Transverse colon (tissue), 4 donors: ENCODE data around the gene OR52I2. TPM values are rescaled to one million over a fixed set of nuclear protein-coding genes. Genes with fewer than 3 reads are reported as not detected.

Source experiments
- DNase-seq: peaks from one replicate; pipeline ENCODE4 v3.0.0-alpha.2; 2019
- H3K27ac ChIP-seq, 4 donors: fragments of 200-600 bp; sonication (generic); 2 replicates each; pipeline ENCODE4 v1.5.1; 2016 to 2018; ENCODE audit warnings: inconsistent platforms in 4 of 4
- H3K27me3 ChIP-seq: fragments of 200-600 bp; sonication (generic); 2 replicates; pipeline ENCODE4 v1.5.1; 2017; ENCODE audit warnings: inconsistent platforms
- H3K36me3 ChIP-seq, 4 donors: fragments of 200-600 bp; sonication (generic); 2 replicates each; pipeline ENCODE4 v1.5.1; 2017 to 2019; ENCODE audit warnings: inconsistent platforms in 4 of 4
- H3K4me1 ChIP-seq, 4 donors: fragments of 200-600 bp; sonication (generic); 2 replicates each; pipeline ENCODE4 v1.5.1; 2017 to 2020; ENCODE audit warnings: inconsistent platforms in 4 of 4
- H3K4me3 ChIP-seq, 4 donors: fragments of 200-600 bp; sonication (generic); 1 replicate in 1 of 4; 2 replicates in 3 of 4; pipeline versions ENCODE4 v1.5.1 to v1.6.1; 2017 to 2019; ENCODE audit warnings: inconsistent platforms in 4 of 4
- H3K9me3 ChIP-seq, 2 donors: fragments of 200-600 bp; sonication (generic); 2 replicates each; pipeline ENCODE4 v1.5.1; 2017 to 2019; ENCODE audit warnings: inconsistent platforms in 2 of 2
- EP300 ChIP-seq: sonication (generic); formaldehyde crosslinking; IDR thresholded peaks from one replicate; pipeline ENCODE4 v1.6.1; 2017; ENCODE audit warnings: antibody characterized with exemption, low read depth
- POLR2A ChIP-seq: fragments of 450-650 bp; IDR thresholded peaks from one replicate; pipeline ENCODE4 v1.6.1; 2016; ENCODE audit warnings: antibody characterized with exemption, mild to moderate bottlenecking, moderate library complexity
- POLR2AphosphoS5 ChIP-seq, 3 donors: sonication (generic); formaldehyde crosslinking; IDR thresholded peaks; one replicate each; pipeline ENCODE4 v1.6.1; 2016; ENCODE audit warnings: antibody characterized with exemption in 3 of 3
- WGBS, 2 donors: methylation state at CpG; one replicate each; pipeline ENCODE4 v1.1.5; 2018; ENCODE audit warnings: low coverage in 1 of 2; 5-methylcytosine and 5-hydroxymethylcytosine counted together
- in situ Hi-C, 4 donors: fragments of 200-750 bp; cut with MboI; loops; one replicate each; pipeline versions ENCODE4 v1.15.0 to v1.15.1; 2017; ENCODE audit warnings: low sequenced_read_pairs in 3 of 4, low pct_ligation_motif_present in 1 of 4, low pct_unique_long_range_greater_than_20kb in 1 of 4
- intact Hi-C: fragments of 100-400 bp; cut with DNase I; formaldehyde crosslinking; loops from one replicate; pipeline ENCODE4 v1.15.1; 2023; ENCODE audit warnings: low total_unique reads
- total RNA-seq, 4 donors: library from RNA; depleted of rRNA; stranded (reverse); fragments of >200 nt; gene quantifications; one replicate each; pipeline ENCODE4 v1.1.0, GENCODE V29; 2016
- TF ChIP-seq, protein P1 (sequence below), 5 experiments: fragments of 200-600 bp in 3 of 5; fragments of 450-650 bp in 2 of 5; sonication (generic) in 3 of 5; IDR thresholded peaks; 1 replicate in 2 of 5; 2 replicates in 3 of 5; pipeline ENCODE4 v1.5.1; 2016 to 2017; ENCODE audit warnings: antibody characterized with exemption in 5 of 5, inconsistent platforms in 3 of 5, mild to moderate bottlenecking in 2 of 5, moderate library complexity in 1 of 5

The OR52I2 gene
- total RNA-seq, 4 donors from 2014 or later = not detected

GRCh38 chr11:4607096-4607495 lies 25.6 kb downstream of the OR52I2 start:
- WGBS, 2 donors = 9 to 29% methylated on average over 4 to 6 of the region's 6 CpGs
- Histone ChIP-seq H3K9me3 (no peaks in the 10 kb centered on the region), H3K4me1 (peaks cover 0 to 31% (median 19%) of the 10 kb centered on the region in 4 donors), H3K27ac (peak overlapping the region; percentile 88 to 93 (median 92)), H3K27me3 (no peaks in the 10 kb centered on the region), H3K4me3 (peak overlapping the region; percentile 41 to 93 (median 56)), H3K36me3 (peaks cover 0 to 11% (median 4%) of the 10 kb centered on the region in 4 donors)
- in situ Hi-C loops (no loop called here), intact Hi-C loops (no loop called here)
- DNase-seq = no peak
- no peak for TF ChIP-seq EP300
- TF ChIP-seq, protein P1, sequence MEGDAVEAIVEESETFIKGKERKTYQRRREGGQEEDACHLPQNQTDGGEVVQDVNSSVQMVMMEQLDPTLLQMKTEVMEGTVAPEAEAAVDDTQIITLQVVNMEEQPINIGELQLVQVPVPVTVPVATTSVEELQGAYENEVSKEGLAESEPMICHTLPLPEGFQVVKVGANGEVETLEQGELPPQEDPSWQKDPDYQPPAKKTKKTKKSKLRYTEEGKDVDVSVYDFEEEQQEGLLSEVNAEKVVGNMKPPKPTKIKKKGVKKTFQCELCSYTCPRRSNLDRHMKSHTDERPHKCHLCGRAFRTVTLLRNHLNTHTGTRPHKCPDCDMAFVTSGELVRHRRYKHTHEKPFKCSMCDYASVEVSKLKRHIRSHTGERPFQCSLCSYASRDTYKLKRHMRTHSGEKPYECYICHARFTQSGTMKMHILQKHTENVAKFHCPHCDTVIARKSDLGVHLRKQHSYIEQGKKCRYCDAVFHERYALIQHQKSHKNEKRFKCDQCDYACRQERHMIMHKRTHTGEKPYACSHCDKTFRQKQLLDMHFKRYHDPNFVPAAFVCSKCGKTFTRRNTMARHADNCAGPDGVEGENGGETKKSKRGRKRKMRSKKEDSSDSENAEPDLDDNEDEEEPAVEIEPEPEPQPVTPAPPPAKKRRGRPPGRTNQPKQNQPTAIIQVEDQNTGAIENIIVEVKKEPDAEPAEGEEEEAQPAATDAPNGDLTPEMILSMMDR (IDR thresholded peaks at IDR 0.05) = no peak
- TF ChIP-seq POLR2AphosphoS5 (IDR thresholded peaks at IDR 0.05) = no peak
- TF ChIP-seq POLR2A = no peak

GRCh38 chr11:4607781-4608666 lies 26.5 kb downstream of the OR52I2 start, which contains the start of gene TRIM68:
Gene TRIM68, minus strand, starts transcription at chr11:4608231. Its CDS starts 2,727 bp downstream, at chr11:4605504.
- TF ChIP-seq, protein P1 (IDR thresholded peaks at IDR 0.05) = no peak
- TF ChIP-seq POLR2A (peak; percentile 73), POLR2AphosphoS5 (IDR thresholded peaks at IDR 0.05) (peak; percentile 44 to 80 (median 71)), EP300 (no peak)
- intact Hi-C loops (no loop called here), in situ Hi-C loops (no loop called here)
- peak; percentile 96 for DNase-seq
- 7 to 55% methylated on average over 4 to 40 of the region's 43 CpGs for WGBS, 2 donors
- Histone ChIP-seq H3K4me3 (peak within 1 kb of the TSS; percentile 41 to 93 (median 56)), H3K36me3 (peaks cover 0 to 6% (median 2%) of the 10 kb centered on the region in 4 donors), H3K4me1 (peaks cover 0 to 31% (median 19%) of the 10 kb centered on the region in 4 donors), H3K9me3 (no peaks in the 10 kb centered on the region), H3K27ac (peak within 1 kb of the TSS; percentile 88 to 93 (median 92)), H3K27me3 (no peaks in the 10 kb centered on the region)

- Histone ChIP-seq H3K9me3 (no peaks in the 10 kb centered on the region), H3K36me3 (no peaks in the 10 kb centered on the region), H3K27ac (no peak overlapping the region), H3K27me3 (no peaks in the 10 kb centered on the region), H3K4me3 (no peak overlapping the region), H3K4me1 (peaks cover 0 to 31% (median 19%) of the 10 kb centered on the region in 4 donors)
- 42 to 53% methylated on average over 2 to 3 of the region's 3 CpGs for WGBS, 2 donors
- in situ Hi-C loops (no loop called here), intact Hi-C loops (no loop called here)
- TF ChIP-seq POLR2AphosphoS5 (IDR thresholded peaks at IDR 0.05) (no peak), EP300 (no peak), POLR2A (no peak)
- TF ChIP-seq, protein P1 (IDR thresholded peaks at IDR 0.05) = no peak
- DNase-seq = no peak
Observed at GRCh38 chr11:4610258-4610935, 28.9 kb downstream of the OR52I2 start.

DNA sequence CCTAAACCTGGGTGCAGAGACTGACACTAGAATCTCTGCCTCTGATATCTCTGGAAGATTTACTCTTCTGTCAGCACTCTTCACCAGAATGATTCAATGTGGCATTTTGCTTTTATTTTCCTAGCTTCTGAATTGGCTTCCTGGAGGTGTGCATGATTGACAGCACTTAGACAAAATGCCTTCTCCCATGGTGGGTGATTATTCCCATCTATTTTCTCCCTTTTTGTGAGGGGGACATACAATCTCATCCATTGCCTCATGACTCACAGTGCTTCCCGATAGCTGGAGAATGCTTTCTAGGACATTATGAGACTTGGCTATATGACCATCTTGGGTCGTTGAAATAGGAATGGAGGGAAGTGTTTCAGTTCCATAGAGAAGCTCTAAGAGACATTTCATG lies 30.4 kb downstream of the OR52I2 start:
- H3K4me1 ChIP-seq = peaks cover 0 to 16% (median 7%) of the 10 kb centered on the region in 4 donors
- TF ChIP-seq POLR2AphosphoS5 (IDR thresholded peaks at IDR 0.05) (no peak), POLR2A (no peak)
- H3K9me3 ChIP-seq = no peaks in the 10 kb centered on the region
- H3K27ac ChIP-seq = no peak overlapping the region
- no peak overlapping the region for H3K4me3 ChIP-seq
- in situ Hi-C loops = no loop called here
- no peaks in the 10 kb centered on the region for H3K36me3 ChIP-seq
- H3K27me3 ChIP-seq = no peaks in the 10 kb centered on the region
- no peak for DNase-seq
- 89 to 92% methylated on average over 2 of the region's 2 CpGs for WGBS, 2 donors
- intact Hi-C loops = no loop called here
